Fibroblast of skin of right quadriceps (primary cell): ENCODE data around the gene PXMP4.

Experiments
- DNase-seq: peaks from one replicate; pipeline ENCODE4 v3.0.0-alpha.2; 2013

PXMP4 gene

GRCh38 chr20:33731693-33732165, 11.6 kb upstream of the PXMP4 start, which contains the start of gene ZNF341:
ZNF341 (plus strand) TSS chr20:33731996; CDS start chr20:33732022, 26 bp downstream.
- peak; percentile 88 for DNase-seq

DNA sequence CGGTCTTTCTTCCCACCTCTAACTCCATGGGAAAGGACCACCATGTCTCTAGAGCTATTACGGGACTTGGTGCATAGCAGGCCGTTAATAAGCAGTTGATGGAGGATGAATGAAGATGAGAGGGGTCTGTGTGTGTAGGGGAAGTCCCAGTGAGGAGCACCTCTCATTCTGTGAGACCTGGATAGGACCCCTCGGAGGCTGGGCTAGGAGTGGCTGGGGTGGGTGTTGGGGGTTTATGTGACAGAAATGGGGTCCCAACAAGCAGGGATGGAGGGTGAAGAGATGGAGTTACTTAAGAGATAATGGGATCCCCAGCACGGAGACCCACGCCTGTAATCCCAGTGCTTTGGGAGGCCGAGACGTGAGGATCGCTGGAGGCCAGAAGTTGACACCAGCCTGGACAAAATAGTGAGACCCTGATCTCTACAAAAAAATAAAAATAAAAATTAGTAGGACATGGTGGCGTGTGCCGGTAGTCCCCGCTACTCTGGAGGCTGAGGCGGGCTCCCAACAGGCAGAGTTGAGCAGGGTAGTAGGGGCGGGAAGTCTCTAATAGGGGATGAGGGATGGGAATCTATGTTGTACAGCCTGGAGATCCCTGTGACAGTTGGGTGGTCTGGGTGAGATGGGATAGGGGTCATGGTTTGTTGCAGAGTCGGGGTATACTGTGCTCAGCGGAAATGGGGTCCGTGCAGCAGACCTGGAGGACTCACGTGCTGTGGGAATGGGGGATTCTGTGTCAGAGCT, 11.0 kb upstream of the PXMP4 start:
- DNase-seq: no peak

DNA sequence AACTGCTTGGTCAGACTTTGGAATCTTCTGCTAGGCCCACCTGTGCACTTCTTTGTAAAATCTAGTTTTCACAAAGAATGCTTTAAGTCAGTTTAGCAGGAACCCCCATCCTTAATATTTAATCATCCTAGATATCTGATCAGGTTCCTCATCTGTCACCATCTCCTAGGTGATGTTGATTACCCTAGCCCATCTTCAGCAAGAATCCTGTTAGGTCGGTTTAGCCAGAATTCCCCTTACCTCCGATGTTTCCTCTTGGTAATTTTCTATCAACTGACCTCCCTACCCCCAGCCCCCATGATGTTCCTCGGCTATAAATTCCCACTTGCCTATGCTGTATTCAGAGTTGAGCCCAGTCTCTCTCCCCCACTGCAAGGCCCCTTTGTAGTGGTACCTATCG, 9.0 kb upstream of the PXMP4 start:
- no peak for DNase-seq

GRCh38 chr20:33728463-33728862, 8.4 kb upstream of the PXMP4 start:
- DNase-seq: no peak

DNA sequence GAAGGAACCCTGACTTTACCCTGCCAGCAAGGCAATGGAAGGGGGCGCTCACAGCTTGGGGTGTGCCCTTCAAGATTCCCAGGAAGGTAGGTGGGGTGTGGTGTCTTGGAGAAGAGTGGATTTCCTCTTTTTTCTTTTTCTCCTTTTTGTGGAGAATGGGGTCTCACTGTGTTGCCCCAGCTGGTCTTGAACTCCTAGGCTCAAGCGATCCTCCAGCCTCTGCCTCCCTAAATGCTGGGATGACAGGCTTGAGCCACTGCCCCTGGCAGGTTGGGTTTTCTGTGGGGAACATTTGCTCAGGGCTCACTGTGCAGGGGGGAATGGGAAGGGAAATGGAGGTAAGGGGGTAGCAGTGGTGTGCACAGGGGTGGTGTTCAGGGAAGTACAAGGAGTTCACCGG, 7.7 kb upstream of the PXMP4 start:
- DNase-seq: no peak

DNA sequence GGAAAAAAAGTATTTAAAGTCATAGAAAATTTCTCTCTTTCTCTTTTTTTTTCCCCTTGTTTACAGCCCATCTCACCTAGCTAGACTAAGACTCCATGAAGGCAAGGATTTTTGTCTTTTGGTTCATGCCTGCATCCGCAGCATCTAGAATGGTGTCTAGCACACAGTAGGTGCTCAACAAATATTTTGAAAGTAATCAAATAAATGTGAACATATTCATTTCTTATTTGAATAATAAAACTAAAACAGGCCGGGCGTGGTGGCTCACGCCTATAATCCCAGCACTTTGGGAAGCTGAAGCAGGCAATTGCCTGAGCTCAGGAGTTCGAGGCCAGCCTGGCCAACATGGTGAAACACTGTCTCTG, 7.0 kb upstream of the PXMP4 start:
- no peak for DNase-seq

DNA sequence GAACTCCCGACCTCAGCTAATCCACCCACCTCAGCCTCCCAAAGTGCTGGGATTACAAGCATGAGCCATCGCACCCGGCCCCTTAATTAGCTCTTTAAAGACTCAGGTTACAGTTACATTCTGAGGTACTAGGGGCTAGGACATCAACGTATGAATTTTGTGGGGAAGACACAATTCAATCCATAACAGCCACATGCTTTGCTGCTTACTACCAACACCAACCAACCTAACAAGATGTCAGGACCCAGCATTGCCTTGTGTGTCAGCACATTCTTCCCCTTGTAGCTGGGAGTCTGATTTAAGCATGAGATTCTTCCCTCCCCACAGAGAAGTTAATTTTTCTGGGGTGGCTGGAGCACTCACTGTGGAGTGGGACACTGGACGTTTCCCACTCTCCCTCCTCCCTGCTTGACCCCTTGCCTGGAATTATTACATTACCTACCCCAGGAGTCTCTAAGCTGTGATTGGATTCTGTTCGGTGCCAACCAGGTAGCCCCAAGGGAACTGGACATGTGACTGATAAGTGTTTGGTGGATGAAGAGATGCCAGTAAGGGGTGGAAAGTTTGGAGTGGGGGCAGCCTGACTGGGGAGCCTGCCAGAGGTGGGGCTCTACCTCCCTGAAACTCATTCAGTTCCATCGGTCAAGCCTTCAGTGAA, 5.6 kb upstream of the PXMP4 start:
- DNase-seq: no peak

DNA sequence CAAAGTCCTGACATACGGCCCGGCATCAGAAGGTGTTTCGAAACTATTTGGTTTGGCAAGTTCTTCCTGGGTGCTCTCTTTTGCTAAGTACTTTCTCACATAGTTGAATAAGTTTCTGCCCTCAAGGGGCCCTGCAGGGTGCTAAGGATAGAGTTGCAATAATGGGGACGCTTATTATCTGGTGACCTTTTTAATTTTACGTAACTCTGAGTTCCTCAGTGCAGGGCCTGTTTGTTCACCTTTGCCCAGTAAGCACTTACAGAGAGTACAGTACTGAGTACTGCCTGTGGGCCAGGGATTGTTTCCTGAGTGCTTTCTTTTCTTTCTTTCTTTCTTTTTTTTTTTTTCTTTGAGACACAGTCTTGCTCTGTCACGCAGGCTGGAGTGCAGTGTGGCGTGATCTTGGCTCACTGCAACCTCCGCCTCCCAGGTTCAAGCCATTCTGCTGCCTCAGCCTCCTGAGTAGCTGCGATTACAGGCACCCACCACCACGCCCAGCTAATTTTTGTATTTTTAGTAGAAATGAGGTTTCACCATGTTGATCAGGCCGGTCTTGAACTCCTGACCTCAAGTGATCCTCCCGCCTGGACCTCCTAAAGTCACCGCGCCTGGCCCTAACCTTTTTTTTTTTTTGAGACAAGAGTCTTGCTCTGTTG, 4.5 kb upstream of the PXMP4 start:
- DNase-seq: no peak

DNA sequence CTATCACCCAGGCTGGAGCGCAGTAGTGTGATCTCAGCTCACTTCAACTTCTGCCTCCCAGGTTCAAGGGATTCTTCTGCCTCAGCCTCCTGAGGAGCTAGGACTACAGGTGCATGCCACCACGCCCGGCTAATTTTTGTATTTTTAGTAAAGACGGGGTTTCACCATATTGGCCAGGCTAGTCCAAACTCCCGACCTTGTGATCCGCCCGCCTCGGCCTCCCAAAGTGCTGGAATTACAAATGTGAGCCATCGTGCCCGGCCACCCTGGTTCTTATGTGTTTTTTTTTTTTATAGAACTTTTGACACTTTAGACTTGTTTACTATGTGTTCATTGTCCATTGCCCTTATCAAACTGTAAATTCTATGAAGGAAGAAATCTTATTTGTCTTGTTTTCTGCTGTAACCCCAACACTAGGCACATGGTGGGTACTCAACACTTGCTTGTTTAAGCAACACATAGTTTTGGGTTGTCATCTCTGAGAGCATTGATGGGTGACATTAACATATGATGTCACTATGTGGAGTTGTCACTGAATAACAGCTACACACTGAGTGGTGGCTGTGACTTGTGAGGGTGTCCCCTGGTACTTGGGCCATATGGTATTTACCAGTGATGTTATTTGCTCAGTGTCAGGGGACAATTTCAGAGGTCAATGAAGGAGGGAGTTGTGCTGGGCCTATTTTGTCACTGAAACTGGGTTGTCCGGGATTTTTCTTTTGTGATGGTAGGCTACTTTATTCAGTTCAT, 1.5 kb upstream of the PXMP4 start:
- DNase-seq: no peak

- no peak for DNase-seq
Observed at GRCh38 chr20:33719277-33719988, 677 bp downstream of the PXMP4 start.

DNA sequence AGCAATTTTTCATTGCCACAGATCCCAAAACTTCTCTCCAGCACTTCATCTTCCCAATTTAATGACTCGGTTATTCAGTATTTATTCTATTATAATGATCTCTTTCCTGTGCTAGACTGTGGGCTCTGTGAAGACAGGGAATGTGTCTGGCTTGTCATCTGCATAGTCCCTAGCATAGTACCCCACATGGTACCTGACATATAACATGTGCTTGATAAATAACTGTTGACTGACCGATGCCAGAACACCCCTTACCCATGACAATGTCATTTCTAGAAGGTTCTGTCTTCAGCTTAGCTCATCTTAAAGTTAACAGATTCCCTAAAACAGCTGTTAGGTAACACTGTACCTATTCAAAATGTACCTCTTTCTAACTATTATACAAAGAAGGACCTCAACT, 3.6 kb downstream of the PXMP4 start:
- DNase-seq: no peak

DNA sequence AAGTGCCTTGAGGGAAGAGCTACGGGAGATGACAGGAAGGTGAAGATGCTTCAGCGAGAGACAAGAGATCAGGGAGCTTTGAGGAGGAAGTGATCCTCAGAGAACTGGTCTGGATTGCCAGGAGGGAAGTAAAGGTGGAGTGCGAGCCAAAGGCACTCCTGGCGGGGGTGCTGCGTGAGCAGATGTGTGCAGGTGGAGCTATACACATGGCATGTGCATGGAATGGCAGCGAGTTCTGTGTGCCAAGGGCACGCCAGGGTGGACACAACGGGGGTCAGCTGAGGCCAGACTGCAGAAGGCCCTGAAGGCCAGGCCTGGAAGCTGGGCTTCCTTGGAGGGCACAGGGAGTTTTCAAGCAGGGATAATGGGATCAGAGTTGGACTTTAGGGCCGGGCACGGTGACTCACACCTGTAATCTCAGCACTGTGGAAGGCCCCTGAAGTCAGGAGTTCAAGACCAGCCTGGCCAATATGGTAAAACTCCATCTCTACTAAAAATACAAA, 6.2 kb downstream of the PXMP4 start:
- DNase-seq: no peak

GRCh38 chr20:33711446-33711738, 8.7 kb downstream of the PXMP4 start:
- DNase-seq: no peak

- no peak for DNase-seq
Observed at GRCh38 chr20:33710681-33711445, 9.2 kb downstream of the PXMP4 start.

DNA sequence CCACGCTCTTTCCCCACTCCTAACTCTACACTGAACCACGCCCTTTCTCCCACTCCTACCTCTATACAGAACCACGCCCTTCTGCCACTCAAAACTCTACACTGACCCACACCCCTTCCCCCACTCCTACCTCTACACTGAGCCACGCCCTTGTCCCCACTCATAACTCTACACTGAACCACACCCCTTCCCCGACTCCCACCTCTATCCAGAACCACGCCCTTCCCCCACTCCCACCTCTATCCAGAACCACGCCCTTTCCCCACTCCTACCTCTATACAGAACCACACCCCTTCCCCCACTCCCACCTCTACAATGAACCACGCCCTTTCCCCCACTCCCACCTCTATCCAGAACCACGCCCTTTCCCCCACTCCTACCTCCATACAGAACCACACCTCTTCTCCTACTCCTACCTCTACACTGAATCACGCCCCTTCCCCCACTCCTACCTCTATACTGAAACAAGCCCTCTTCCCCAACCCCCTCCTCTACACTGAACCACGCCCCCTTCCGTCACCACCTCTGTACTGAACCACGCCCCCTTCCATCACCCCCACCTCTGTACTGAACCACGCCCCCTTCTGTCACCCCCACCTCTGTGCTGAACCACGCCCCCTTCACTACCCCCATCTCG, 10.1 kb downstream of the PXMP4 start:
- no peak for DNase-seq

GRCh38 chr20:33709398-33709797, 10.7 kb downstream of the PXMP4 start:
- DNase-seq: no peak

- no peak for DNase-seq
Observed at GRCh38 chr20:33707668-33708067, 12.4 kb downstream of the PXMP4 start.

DNA sequence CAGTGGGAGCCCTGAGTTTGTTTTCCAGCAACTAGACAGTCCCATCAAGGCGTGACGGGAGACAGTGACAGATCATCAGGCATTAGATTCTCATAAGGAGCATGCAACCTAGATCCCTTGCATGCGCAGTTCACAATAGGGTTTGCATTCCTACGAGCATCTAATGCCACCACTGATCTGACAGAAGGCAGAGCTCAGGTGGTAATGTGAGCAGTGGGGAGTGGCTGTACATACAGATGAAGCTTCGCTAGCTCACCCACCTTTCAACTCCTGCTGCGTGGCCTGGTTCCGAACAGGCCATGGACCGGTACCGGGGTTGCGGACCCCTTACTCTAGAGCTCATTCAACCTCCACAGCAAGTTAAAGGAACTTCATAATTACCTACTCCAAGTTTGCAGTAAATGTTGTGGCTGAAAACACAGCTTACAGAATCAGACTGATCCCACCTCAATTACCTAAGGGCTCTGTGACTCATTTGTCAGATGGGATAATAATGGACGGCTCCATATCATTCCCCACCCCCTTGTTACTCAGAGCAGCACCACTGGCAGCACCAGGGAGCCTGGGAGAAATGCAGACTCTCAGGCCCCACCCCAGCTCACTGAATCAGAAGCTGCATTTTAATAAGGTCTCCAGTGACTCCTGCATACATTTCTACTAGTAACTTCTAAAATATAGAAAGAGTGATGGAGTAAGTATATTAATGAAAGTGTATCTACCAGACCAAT, 15.7 kb downstream of the PXMP4 start:
- DNase-seq: no peak

DNA sequence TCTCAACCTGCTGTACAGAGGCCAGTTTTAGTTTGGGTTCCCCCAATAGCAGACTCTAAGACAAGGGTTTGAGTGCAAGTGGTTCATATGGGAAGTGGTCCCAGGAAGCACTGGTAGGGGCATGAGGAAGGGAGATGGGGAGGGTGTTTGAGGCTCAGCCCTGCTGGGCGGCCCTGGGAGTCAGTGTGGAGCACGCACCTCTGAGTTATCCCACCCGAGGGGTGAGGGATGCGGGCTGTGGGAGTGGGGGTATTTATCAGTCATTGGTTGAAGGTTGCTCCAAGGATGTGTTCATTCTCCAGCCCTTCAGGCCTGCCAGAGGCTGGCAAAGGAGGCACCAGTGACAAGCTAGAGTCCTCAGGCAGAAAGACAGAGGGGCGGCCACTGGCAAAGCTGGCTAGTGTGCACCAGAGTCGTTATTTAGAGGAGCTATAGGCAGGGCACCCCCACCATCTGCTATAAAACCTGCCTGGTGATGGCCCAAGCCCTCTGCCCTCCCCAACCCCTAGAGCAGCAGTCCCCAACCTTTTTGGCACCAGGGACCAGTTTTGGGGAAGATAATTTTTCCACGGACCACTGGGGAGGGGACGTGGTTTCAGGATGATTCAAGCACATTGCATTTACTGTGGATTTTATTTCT, 16.5 kb downstream of the PXMP4 start:
- DNase-seq: no peak

DNA sequence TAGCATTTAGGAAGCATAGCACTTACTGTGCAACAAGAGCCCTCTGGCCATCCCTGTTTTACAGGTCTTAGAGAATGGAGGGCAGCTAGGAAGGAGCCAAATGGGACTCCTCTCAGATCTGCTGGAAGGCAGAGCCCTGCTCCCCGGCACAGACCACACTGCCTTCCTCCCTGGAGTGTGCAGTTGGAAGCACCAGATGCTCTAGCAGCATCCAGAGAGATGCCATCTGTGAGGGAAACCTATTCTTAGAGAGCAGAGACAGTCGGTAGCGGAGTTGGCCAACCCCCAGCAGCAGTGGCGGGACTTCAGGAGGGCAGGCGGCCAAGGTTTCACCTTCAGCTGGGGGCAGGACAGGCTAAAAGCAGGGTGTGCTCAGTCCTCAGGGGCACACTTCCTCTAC, 17.2 kb downstream of the PXMP4 start:
- DNase-seq: no peak
